NCI-H1436 (cell line): ENCODE measurements around the gene KRTAP5-6.
"Not testable (repeated sequence)": the region's sequence is repeated elsewhere in the genome, so short reads cannot be mapped to it uniquely, and the experiment has no call there.

Experiments
- DNase-seq: peaks from one replicate; lab custom pipeline; 2025; lab: John Stamatoyannopoulos, UW

KRTAP5-6 gene

GRCh38 chr11:1683904-1684572 lies 13.0 kb upstream of the KRTAP5-6 start:
- DNase-seq = not testable (repeated sequence)

- not testable (repeated sequence) for DNase-seq
These were observed 11.8 kb upstream of the KRTAP5-6 start for GRCh38 chr11:1684886-1685874.

GRCh38 chr11:1686220-1686619 lies 10.8 kb upstream of the KRTAP5-6 start:
- DNase-seq = not testable (repeated sequence)

- not testable (repeated sequence) for DNase-seq
These were observed 8.6 kb upstream of the KRTAP5-6 start for GRCh38 chr11:1688336-1688947.

GRCh38 chr11:1689250-1690166 lies 7.5 kb upstream of the KRTAP5-6 start:
- not testable (repeated sequence) for DNase-seq

- no peak for DNase-seq
These were observed 6.6 kb upstream of the KRTAP5-6 start for GRCh38 chr11:1690167-1691025.

GRCh38 chr11:1691026-1691877 lies 5.7 kb upstream of the KRTAP5-6 start:
- DNase-seq = no peak

GRCh38 chr11:1691878-1692707 lies 4.9 kb upstream of the KRTAP5-6 start:
- no peak for DNase-seq

- no peak for DNase-seq
These were observed 4.2 kb upstream of the KRTAP5-6 start for GRCh38 chr11:1692708-1693326.

- peak; percentile 55 for DNase-seq
These were observed 3.5 kb upstream of the KRTAP5-6 start for GRCh38 chr11:1693327-1694063.

- peak; percentile 58 for DNase-seq
These were observed 2.7 kb upstream of the KRTAP5-6 start for GRCh38 chr11:1694064-1694845.

GRCh38 chr11:1694846-1695547 lies 2.0 kb upstream of the KRTAP5-6 start:
- no peak for DNase-seq

GRCh38 chr11:1695548-1696108 lies 1.4 kb upstream of the KRTAP5-6 start:
- DNase-seq = no peak

- DNase-seq = no peak
These were observed 2.8 kb downstream of the KRTAP5-6 start for GRCh38 chr11:1699771-1700170.

GRCh38 chr11:1701091-1701807 lies 4.3 kb downstream of the KRTAP5-6 start:
- DNase-seq = no peak
